Tibial nerve (tissue), 4 donors: ENCODE results near the gene DENR.
"Not testable (repeated sequence)": the region's sequence is repeated elsewhere in the genome, so short reads cannot be mapped to it uniquely, and the experiment has no call there.

ENCODE experiments used
- CTCF ChIP-seq, 5 experiments: fragments of 200-600 bp in 3 of 5; fragments of 450-650 bp in 2 of 5; sonication (generic) in 3 of 5; IDR thresholded peaks; one replicate each; pipeline ENCODE4 v1.5.1; 2016 to 2019; ENCODE audit warnings: antibody characterized with exemption in 5 of 5, mild to moderate bottlenecking in 3 of 5, moderate library complexity in 2 of 5
- EP300 ChIP-seq, 2 donors: sonication (generic); formaldehyde crosslinking; IDR thresholded peaks; one replicate each; pipeline ENCODE4 v1.6.1; 2017; ENCODE audit warnings: antibody characterized with exemption in 2 of 2, mild to moderate bottlenecking in 1 of 2
- POLR2A ChIP-seq, 2 donors: fragments of 450-650 bp; IDR thresholded peaks; one replicate each; pipeline ENCODE4 v1.6.1; 2017; ENCODE audit warnings: antibody characterized with exemption in 2 of 2, mild to moderate bottlenecking in 2 of 2, moderate library complexity in 2 of 2

- TF ChIP-seq CTCF, POLR2A, EP300 (IDR thresholded peaks at IDR 0.05): not testable (repeated sequence)
These were observed 39.0 kb upstream of the DENR start for GRCh38 chr12:122713491-122714188.
